ENCODE results near the gene GADL1. TPM values are rescaled to one million over a fixed set of nuclear protein-coding genes. Genes with fewer than 3 reads are reported as not detected.

Gene GADL1
- total RNA-seq, 4 donors from 2014 or later: not detected

GRCh38 chr3:30864836-30865235, 29.6 kb downstream of the GADL1 start:
- no peaks in the 10 kb centered on the region for H3K27me3 ChIP-seq
- no peak for DNase-seq (ENCODE audit: low spot score in 2 of 2)
- H3K36me3 ChIP-seq: no peaks in the 10 kb centered on the region
- 84% methylated on average over 2 of the region's 2 CpGs for WGBS, 2 donors
- no peaks in the 10 kb centered on the region for H3K9me3 ChIP-seq
- peaks cover 0 to 11% (median 0%) of the 10 kb centered on the region in 4 donors for H3K4me1 ChIP-seq
- no peak overlapping the region for H3K27ac ChIP-seq
- TF ChIP-seq CTCF (IDR thresholded peaks at IDR 0.05) (no peak), POLR2A (IDR thresholded peaks at IDR 0.05) (no peak), EP300 (IDR thresholded peaks at IDR 0.05) (no peak)
- no peak overlapping the region for H3K4me3 ChIP-seq

GRCh38 chr3:30864132-30864531, 30.3 kb downstream of the GADL1 start:
- Histone ChIP-seq H3K27me3 (no peaks in the 10 kb centered on the region), H3K36me3 (no peaks in the 10 kb centered on the region), H3K4me1 (peaks cover 0 to 11% (median 0%) of the 10 kb centered on the region in 4 donors), H3K4me3 (no peak overlapping the region), H3K27ac (no peak overlapping the region), H3K9me3 (no peaks in the 10 kb centered on the region)
- no peak for DNase-seq (ENCODE audit: low spot score in 2 of 2)
- TF ChIP-seq POLR2A (IDR thresholded peaks at IDR 0.05) (no peak), EP300 (IDR thresholded peaks at IDR 0.05) (no peak), CTCF (IDR thresholded peaks at IDR 0.05) (no peak)
- WGBS, 2 donors: 42% methylated on average over 5 of the region's 5 CpGs

- TF ChIP-seq EP300 (IDR thresholded peaks at IDR 0.05) (no peak), POLR2A (IDR thresholded peaks at IDR 0.05) (no peak), CTCF (IDR thresholded peaks at IDR 0.05) (no peak)
- 88 to 90% methylated on average over 2 of the region's 2 CpGs for WGBS, 2 donors
Measured at GRCh38 chr3:30862004-30862403, 32.5 kb downstream of the GADL1 start.

GRCh38 chr3:30858894-30859389, 35.5 kb downstream of the GADL1 start:
- TF ChIP-seq POLR2A (IDR thresholded peaks at IDR 0.05) (no peak), EP300 (IDR thresholded peaks at IDR 0.05) (no peak), CTCF (IDR thresholded peaks at IDR 0.05) (no peak)
- H3K36me3 ChIP-seq: no peaks in the 10 kb centered on the region
- H3K4me1 ChIP-seq: peaks cover 0 to 9% (median 0%) of the 10 kb centered on the region in 4 donors
- H3K27ac ChIP-seq: no peak overlapping the region
- peaks cover 0 to 3% of the 10 kb centered on the region in 2 donors for H3K27me3 ChIP-seq
- 87 to 90% methylated on average over 5 of the region's 5 CpGs for WGBS, 2 donors
- DNase-seq (ENCODE audit: low spot score in 2 of 2): no peak
- no peaks in the 10 kb centered on the region for H3K9me3 ChIP-seq
- no peak overlapping the region for H3K4me3 ChIP-seq

More at GRCh38 chr3:30862004-30862403, 32.5 kb downstream of the GADL1 start:
- Histone ChIP-seq H3K27ac (no peak overlapping the region), H3K9me3 (no peaks in the 10 kb centered on the region), H3K4me1 (peaks cover 0 to 6% (median 0%) of the 10 kb centered on the region in 4 donors), H3K36me3 (no peaks in the 10 kb centered on the region), H3K27me3 (no peaks in the 10 kb centered on the region), H3K4me3 (no peak overlapping the region)
- no peak for DNase-seq (ENCODE audit: low spot score in 2 of 2)

GRCh38 chr3:30855400-30856292, 38.8 kb downstream of the GADL1 start:
- Histone ChIP-seq H3K36me3 (no peaks in the 10 kb centered on the region), H3K9me3 (no peaks in the 10 kb centered on the region), H3K27ac (no peak overlapping the region), H3K4me3 (no peak overlapping the region), H3K27me3 (peaks cover 0 to 3% of the 10 kb centered on the region in 2 donors), H3K4me1 (peaks cover 0 to 6% (median 0%) of the 10 kb centered on the region in 4 donors)
- WGBS, 2 donors: 41 to 48% methylated on average over 6 of the region's 6 CpGs
- no peak for DNase-seq (ENCODE audit: low spot score in 2 of 2)
- no peak for TF ChIP-seq CTCF (IDR thresholded peaks at IDR 0.05)
- no peak for TF ChIP-seq POLR2A (IDR thresholded peaks at IDR 0.05)
- no peak for TF ChIP-seq EP300 (IDR thresholded peaks at IDR 0.05)

Data from tibial nerve (tissue), 4 donors.